ENCODE measurements around the gene SEC24C.

GRCh38 chr10:73773152-73773879 lies 29.1 kb downstream of the SEC24C start:
- TF ChIP-seq POLR2A (IDR thresholded peaks at IDR 0.05) (no peak), CTCF (IDR thresholded peaks at IDR 0.05) (no peak)
